Daoy (cell line): ENCODE results near the gene TOM1L2. TPM values are rescaled to one million over a fixed set of nuclear protein-coding genes. Genes with fewer than 3 reads are reported as not detected.
"Not testable (repeated sequence)": the region's sequence is repeated elsewhere in the genome, so short reads cannot be mapped to it uniquely, and the experiment has no call there.

ENCODE experiments used
- DNase-seq: peaks from one replicate; pipeline ENCODE4 v3.0.0-alpha.2; 2015; ENCODE audit warnings: low read depth
- total RNA-seq: library from RNA; depleted of rRNA; stranded (reverse); fragments of >200 nt; shearing (Covaris generic); gene quantifications from 2 replicates; pipeline ENCODE4 v1.2.3, GENCODE V29; 2014

The TOM1L2 gene
- total RNA-seq, 1 experiment from 2014 or later: 14.9 TPM

GRCh38 chr17:17970699-17971430, 1.3 kb downstream of the TOM1L2 start:
- no peak for DNase-seq

- no peak for DNase-seq
Measured at GRCh38 chr17:17966399-17966798, 5.8 kb downstream of the TOM1L2 start.

GRCh38 chr17:17965152-17965721, 7.0 kb downstream of the TOM1L2 start:
- DNase-seq: no peak

DNA sequence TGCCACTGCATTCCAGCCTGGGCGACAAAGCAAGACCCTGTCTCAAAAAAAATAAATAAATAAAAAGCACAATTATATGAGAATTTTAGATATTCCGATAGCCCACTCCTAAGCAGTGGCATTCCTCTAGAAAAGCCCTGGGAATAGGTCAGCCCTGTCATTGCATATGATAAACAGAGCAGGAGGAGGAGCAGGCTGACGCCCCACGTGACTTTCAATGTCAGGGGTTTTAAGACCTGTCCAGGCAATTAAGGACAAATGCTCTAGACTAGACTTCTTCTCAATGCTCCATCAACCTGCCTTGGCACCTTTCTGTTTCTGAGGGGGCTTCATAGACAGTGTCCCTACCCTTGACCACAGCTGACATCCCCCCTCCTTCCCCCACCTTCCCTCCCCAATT, 7.5 kb downstream of the TOM1L2 start:
- no peak for DNase-seq

DNA sequence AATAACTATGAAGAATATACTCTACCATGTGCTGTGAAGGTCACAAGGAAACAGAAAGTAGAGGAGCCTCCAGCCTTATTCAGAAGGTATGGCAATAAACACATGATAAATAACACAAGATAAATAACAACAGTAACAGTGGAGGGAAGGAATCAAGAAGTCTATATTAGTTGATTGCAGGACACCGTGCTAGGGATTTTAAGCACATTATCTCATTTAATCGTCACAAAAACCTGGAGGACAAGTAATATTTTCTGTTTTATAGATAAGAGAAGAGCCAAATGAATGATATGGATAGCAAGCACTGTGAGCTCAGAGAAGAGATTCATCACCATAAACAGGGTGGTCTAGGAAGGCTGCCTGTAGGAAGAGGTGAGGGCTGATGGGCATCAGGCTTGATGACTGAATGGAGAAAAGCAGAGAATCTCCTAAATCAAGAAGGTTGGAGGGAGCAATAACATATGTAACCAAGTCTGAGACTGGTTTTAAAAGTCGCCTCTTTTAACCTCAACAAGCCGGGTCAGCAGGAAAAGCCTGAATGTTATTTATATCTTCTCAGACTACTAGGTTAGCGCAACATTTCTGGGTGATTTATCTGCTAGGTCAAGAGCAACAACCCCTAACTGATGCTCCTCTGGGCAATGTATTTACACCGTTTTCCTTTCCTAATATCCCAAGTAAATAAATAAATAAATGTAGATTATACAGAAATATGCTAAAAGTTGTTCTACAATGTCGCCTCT, 8.3 kb downstream of the TOM1L2 start:
- no peak for DNase-seq

DNA sequence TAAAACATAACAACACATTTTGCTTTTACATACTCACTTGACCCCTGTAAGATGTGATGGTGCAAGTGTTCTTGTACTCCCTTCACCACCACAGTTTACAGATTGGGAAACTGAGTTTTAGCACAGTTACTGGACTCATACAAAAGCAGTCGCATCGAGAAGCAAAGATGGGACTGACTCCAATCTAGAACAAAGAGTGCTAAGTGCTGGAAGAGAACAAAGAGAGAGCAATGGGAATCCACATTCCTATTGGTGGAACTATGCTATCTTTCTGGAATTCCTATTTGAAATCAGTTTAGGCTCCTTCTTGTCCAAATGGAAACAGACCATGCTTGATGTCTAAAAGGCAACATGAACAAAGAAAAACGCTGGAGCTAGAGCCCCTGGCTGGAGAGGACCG, 9.1 kb downstream of the TOM1L2 start:
- DNase-seq: no peak

DNA sequence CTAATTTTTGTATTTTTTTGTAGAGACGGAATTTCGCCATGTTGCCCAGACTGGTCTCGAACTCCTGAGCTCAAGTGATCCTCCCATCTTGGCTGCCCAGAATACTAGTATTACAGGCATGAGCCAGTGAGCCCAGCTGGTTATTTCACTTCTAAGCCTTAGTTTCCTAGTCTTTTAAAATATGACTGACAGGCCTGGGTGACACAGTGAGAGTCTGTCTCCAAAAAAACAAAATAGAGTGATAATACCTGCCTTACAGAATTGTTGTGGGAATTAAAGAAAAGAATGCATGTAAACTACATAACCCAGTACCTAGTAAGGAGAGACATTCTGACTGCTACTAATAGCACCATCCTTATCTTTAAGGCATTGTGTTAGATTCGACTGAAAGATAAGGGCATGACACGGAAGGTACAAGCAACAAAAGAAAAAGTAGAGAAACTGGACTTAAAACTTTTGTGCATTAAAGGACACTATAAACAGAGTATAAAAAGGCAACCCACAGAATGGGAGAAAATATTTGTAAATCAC, 11.6 kb downstream of the TOM1L2 start:
- no peak for DNase-seq

DNA sequence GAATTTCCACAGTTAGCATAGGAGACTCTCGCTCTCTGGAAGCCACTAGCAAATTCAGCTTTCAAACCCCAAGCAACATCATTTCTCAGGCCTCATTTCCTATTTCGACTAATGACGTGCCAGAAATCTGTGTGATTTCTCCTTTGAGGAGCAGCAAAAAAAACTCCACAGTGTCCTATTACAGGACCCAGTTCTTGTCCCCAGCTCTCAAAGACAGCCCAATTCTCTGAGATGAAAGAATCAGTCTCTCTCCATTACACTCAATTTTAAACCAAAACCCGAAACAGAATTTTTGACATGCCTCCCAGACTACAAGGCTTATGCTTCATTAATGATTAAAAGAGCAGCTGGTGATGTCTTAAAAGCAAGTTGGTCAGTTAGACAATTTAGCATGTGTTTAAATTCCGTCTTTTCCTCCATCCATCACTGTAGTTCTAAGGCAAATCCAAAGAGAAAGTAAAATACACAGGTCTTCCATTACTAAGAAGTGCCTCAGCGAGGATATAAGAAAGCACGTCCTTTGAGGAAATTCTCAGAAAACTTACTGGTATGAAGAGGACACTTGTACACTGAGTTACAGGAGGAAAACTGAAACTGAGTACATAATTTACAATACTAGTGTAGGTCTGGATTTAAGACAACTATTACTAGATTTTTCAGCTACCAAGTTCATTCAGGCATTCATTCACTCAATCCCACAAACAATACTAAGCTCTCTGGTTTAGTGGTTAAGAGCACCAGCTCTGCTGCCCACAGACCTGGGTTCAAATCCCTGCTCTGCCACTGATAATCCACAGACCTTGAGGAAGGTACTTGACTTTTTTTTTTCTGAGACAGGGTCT, 12.5 kb downstream of the TOM1L2 start:
- peak; percentile 60 for DNase-seq

DNA sequence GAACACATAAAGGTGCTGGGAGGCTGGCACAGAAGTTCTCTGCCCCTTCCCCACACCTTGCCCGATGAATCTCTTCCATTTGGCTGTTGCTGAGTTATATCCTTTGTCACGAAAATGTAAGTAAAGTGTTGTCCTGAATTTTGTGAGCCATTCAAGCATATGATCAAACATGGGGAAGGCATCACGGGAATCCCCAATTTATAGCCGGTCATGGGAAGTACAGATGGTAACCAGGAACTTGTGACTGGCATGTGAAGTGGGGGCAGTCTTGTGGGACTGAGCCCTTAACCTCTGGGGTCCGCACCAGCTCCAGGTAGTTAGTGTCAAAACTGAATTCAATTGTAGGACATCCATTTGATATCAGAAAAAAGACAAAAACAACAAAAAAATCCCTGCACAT, 13.2 kb downstream of the TOM1L2 start:
- DNase-seq: peak; percentile 41

DNA sequence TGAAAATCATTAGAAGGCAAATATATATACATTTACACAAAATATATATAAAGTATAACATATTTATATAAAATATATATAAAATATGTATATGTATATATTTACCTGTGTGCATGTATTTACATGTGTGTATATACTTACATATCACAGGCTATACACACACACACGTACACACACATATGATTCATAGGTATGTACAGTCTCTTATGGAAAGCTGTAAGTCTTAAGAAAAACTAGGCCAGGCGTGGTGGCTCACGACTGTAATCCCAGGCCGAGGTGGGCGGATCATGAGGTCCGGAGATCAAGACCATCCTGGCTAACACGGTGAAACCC, 14.7 kb downstream of the TOM1L2 start:
- DNase-seq: peak; percentile 40

DNA sequence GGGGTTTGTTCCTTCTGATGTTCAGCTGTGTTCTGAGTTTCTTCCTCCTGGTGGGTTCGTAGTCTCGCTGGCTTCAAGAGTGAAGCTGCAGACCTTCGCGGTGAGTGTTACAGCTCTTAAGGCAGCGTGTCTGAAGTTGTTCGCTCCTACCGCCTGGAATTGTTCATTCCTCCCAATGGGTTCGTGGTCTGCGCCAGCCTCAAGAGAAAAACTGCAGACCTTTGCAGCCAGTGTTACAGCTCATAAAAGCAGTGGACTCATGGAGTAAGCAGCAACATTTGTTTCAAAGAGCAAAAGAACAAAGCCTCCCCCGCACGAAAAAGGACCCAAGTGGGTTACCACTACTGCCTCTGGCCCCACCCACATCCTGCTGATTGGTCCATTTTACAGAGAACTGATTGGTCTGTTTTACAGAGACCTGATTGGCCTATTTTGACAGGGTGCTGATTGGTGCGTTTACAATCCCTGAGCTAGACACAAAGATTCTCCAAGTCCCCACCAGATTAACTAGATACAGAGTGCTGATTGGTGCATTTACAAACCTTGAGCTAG, 16.3 kb downstream of the TOM1L2 start:
- DNase-seq: not testable (repeated sequence)

DNA sequence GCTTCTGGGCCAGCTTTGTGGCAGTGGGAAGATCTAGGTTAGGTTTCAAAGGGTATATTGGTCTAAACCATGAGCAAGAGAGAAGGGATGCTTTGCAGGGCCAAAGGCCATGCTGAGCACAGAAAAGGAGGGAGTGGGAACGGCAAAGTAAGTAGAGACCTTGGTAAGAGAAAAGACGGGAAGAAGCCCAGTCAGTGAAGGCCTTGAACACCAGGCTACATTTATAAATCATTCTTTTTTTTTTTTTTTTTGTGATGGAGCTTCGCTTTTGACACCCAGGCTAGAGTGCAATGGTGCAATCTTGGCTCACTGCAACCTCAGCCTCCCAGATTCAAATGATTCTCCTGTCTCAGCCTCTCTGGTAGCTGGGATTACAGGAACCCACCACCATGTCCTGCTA, 18.1 kb downstream of the TOM1L2 start:
- no peak for DNase-seq

- no peak for DNase-seq
Measured at GRCh38 chr17:17952691-17953090, 19.5 kb downstream of the TOM1L2 start.

DNA sequence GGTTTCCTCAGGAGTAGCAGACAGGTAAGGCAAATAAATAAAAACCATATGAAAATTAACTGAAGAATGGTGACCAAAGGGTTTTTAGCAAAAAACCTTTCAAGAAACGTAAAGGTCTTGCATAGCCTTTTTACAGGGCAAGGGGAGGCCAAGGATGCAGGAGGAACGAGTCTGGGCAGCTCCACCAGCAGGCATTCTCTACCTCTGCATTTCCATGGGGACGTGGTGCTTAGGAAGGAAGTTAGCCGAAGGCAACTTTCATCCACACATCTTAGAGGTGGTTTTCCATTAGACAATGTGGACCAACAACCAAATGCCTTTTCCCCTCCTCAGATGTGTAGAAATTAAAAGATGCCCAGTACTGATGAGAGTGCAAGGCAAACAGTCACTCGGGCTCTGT, 20.7 kb downstream of the TOM1L2 start:
- DNase-seq: no peak

DNA sequence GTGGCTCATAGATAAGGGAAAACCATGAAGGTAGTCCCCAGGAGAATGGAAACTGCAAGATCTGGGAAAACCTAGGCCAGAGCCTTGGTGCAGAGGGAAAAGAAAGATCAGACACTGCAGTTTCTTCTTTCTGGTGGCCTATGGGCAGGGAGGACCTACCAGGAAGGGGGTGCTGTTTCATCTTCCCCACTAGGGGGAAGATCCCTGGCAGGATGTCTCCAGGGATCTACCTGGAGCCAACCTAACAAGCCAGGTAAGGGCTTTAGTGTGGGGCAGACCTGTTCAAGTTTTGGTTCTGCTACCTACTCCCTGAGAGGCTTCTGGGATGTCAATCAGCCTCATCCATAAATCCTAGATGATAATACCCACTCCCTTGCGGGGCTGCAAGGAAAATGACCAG, 21.4 kb downstream of the TOM1L2 start:
- no peak for DNase-seq

- DNase-seq: no peak
Measured at GRCh38 chr17:17950347-17950746, 21.9 kb downstream of the TOM1L2 start.

DNA sequence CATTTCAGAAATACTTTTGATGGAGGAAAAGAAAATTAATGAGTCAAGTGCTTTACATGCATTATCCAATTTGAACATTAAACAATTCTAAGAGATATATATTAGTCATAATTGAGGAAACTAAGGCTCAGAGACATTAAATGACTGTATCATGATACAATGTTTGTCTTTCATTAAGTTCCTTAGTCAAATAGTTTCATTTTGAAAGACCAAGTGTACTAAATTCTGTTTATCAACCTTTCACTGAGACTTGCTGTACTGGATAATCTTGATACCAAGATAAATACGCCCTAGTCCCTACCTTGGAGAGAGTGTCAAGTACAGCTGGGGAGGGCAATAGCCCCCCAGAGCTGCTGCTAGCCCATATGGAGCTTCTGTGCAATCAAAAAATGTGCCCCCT, 24.2 kb downstream of the TOM1L2 start:
- no peak for DNase-seq

DNA sequence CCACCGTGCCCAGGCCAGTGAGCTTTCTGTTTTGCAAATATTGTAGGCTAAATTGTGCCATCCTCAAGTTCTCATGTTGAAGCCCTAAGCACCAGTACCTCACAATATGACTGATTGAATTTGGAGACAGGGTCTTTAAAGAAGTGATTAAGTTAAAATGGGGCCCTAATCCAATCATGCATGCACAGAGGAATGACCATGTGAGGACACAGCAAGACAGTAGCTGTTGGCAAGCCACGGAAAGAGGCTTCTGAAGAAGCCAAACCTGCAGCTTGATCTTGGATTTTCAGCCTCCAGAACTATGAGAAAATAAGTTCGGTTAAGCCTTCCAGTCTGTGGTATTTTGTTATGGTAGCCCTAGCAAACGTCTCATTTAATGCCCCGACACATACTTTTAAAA, 24.9 kb downstream of the TOM1L2 start:
- no peak for DNase-seq

DNA sequence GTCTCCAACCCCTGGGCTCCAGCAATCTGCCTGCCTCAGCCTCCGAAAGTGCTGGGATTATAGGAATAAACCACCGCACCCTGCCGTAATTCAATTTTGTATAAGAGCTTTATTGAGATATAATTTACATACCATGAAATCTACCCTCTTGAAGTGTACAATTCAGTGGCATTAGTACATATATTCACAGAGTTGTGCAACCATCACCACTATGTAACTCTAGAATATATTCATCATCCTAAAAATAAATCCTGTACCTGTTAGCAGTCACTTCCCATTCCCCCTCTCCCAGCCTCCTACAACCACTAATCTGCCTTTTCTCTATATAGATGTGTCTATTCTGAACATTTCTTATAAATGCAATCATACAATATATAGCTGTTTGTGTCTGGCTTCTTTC, 26.1 kb downstream of the TOM1L2 start:
- no peak for DNase-seq

- DNase-seq: no peak
Measured at GRCh38 chr17:17944743-17945142, 27.5 kb downstream of the TOM1L2 start.

DNA sequence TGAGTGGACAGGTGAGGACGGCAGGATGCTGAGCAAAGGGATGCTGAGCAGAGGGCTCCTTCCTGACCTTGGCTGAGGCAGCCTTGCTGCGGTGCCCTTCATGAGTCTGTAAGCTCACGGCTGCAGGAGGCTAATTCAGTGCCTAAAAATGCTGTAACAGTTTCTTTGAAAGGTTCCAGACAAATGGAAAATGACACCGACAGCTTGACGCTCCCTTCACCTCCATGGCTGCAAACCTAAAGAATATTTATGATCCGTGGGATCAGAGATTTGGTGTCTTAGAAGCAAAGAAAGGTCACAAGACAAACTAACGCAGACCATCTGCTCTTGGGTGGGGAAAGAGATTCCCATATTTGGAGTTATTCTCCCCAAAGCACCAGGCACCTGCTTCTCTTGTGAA, 28.0 kb downstream of the TOM1L2 start:
- DNase-seq: no peak
